Astrocyte of the spinal cord (primary cell): ENCODE results near the gene TMEM221.

Experiments used
- DNase-seq: peaks from one replicate; pipeline ENCODE4 v3.0.0; 2011; ENCODE audit warnings: low read depth, low spot score
- H3K4me3 ChIP-seq: 2 replicates; pipeline ENCODE4 v1.5.1; 2011; ENCODE audit warnings: low read depth, mild to moderate bottlenecking, low read length, moderate library complexity
- in situ Hi-C: cut with HindIII; loops from 2 replicates; pipeline ENCODE4 v1.10.0; 2017; ENCODE audit warnings: low sequenced_read_pairs
- TF ChIP-seq, protein P1 (sequence below): IDR thresholded peaks from 2 replicates; pipeline ENCODE4 v1.5.1; 2012; ENCODE audit warnings: low read depth, mild to moderate bottlenecking, low read length, inconsistent platforms

TMEM221 gene

DNA sequence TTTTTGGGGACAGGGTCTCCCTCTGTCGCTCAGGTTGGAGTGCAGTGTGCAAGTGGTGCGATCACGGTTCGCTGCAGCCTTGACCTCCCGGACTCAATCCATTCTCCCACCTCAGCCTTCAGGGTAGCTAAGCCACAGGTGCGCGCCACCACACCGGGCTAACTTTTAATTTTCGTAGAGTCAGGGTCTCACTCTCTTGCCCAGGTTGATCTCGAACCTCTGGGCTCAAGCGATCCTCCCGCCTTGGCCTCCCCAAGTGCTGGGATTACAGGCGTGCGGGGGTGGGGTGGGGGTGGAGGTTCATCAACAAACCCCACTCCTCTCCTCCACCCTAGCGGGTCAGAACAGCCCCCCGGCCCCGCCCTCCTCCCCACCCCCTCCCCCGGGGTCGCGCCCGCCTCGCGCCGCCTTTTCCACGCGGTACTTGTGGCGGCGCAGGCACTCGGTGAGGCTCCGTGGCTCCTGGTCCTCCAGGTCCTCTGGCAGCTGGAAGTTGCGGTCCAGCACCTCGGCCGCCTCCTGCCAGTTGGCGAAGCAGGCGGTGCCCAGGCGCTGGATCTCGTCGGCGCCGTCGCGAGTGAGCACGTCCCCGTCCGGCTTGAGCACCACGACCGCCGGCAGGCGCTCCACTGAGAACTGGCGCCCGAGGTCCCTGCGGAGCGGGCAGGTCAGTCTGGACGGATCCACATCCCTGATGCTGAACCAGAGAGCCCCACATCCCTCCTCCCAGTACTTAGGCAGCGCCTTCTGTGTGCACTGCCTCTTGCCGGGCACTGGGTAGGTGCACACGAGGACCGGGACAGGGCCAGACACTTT, 7.0 kb upstream of the TMEM221 start:
- in situ Hi-C loops = no loop called here
- DNase-seq = no peak
- H3K4me3 ChIP-seq = no peak overlapping the region
- TF ChIP-seq, protein P1, sequence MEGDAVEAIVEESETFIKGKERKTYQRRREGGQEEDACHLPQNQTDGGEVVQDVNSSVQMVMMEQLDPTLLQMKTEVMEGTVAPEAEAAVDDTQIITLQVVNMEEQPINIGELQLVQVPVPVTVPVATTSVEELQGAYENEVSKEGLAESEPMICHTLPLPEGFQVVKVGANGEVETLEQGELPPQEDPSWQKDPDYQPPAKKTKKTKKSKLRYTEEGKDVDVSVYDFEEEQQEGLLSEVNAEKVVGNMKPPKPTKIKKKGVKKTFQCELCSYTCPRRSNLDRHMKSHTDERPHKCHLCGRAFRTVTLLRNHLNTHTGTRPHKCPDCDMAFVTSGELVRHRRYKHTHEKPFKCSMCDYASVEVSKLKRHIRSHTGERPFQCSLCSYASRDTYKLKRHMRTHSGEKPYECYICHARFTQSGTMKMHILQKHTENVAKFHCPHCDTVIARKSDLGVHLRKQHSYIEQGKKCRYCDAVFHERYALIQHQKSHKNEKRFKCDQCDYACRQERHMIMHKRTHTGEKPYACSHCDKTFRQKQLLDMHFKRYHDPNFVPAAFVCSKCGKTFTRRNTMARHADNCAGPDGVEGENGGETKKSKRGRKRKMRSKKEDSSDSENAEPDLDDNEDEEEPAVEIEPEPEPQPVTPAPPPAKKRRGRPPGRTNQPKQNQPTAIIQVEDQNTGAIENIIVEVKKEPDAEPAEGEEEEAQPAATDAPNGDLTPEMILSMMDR = no peak

DNA sequence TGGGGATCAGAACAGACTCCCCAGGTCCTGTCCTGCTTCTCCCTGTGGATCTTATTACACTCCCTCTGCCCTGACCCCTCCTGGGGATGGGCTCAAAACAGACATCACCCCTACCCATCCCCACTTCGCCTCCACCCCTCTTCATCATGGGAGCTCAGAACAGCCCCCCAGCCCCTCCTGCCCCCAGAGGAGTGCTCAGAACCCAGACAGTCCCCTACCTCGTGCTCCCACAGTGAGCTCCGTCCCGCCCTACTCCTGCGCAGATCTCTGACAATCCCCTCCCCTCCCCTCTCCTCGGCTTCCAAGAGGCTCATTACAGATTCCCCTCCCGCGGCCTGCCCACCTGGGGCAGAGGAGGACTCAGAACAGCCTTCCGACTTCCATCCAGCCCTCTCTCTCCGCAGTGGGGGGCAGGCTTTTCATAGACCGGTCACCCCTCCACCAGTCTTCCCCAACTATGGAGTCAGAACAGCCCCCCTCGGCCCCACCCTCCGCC, 6.2 kb upstream of the TMEM221 start:
- TF ChIP-seq, protein P1 = no peak
- in situ Hi-C loops = no loop called here

DNA sequence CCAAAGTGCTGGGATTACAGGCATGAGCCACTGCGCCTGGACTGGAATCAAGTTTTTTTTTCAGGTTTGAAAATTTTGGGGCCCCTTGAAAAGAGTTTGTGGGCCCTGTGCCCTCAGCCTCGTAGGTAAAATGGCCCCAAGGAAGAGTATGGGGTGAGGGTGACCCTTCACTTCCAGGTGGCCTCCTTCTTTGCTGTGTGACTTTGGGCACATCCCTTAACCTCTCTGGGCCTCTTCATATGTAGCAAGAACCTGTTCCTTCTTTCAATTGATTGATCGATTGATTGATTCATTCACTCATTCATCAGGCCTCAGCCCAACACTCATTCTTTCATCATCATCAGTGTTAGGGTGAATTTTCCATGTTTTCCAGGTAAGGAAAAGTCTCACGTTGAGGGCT, 3.4 kb upstream of the TMEM221 start:
- in situ Hi-C loops = no loop called here
- DNase-seq = no peak
- no peak overlapping the region for H3K4me3 ChIP-seq
- TF ChIP-seq, protein P1 = no peak

More for the DNA sequence above, 6.2 kb upstream of the TMEM221 start:
- no peak for DNase-seq
- H3K4me3 ChIP-seq = no peak overlapping the region

DNA sequence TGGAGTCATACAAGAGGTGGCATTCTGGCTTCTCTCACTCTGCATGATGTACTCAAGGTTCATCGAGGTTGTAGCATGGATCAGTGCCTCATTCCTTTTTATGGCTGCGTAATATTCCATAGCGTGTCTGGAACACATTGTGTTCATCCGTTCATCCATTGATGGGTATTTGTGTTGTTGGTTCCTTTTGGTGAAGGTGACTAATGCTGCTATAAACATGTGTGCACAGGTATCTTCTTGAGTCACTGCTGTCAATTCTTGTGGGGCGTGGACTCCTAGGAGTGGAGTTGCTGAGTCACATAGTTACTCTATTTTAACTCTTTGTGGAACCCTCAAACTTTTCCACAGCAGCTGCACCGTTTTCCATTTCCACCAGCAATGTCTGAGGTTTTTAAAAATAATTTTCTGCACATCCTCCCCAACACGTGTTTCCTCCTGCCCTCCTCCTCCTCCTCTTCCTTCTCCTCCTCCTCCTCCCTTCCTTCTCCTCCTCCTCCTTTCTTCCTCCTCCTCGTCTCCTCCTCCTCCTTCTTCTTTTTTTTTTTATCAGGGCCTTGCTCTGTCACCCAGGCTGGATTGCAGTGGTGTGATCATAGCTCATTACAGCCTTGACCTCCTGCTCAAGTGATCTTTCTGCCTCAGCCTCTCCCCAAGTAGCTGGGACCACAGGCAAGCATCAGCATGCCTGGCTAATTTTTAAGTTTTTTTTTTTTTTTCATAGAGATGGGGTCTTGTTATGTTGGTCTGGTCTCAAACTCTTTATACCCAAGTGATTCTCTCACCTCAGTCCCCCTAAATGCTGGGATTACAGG, 2.0 kb upstream of the TMEM221 start:
- TF ChIP-seq, protein P1 = no peak
- no peak overlapping the region for H3K4me3 ChIP-seq
- DNase-seq = no peak
- in situ Hi-C loops = no loop called here

DNA sequence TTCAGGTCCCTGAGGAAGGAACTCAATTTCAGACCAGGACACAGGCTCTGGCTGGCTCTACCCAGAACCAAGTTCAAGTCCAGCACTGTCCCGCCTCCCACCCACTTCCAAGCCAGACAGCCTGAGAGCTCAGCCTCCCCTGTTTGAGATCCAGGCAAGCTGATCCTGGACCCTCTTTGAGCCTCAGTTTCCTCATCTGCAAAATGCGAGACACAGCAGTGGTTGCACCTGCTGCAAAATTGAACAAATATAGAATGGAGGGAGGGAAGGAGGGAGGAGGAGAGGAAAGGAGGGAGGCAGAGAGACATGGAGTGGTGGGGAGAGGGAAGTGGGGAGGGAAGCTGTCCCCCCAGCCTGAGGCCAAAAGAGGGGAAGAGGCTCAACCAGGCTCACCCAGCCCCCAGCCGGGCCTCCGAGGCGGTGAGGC, 751 bp downstream of the TMEM221 start:
- DNase-seq = no peak
- TF ChIP-seq, protein P1 = no peak
- in situ Hi-C loops = no loop called here
- H3K4me3 ChIP-seq = no peak overlapping the region

DNA sequence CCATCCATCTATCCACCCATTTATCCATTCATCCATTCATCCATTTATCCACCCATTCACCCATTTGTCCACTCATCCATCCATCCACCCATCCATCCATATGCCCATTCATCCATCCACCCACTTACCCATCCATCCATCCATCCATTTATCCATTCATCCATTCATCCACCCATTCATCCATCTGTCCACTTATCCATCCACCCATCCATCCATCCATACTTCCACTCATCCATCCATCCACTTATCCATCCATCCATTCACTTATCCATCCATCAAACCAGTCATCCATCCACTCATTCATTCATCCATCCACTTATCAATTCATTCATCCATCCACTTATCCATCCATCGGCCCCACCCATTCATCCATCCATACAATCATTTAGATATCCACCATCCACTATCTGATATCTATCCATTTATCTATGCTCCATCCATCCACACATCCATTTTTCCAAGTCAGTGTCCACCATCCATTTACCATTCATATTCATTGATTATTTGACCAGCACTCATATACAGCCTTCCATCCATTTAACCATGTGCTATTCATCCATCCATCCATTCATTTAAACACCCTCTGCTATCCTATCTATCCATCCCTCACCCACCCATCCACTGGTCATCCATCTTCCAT, 2.8 kb downstream of the TMEM221 start:
- no peak for DNase-seq
- H3K4me3 ChIP-seq = no peak overlapping the region
- TF ChIP-seq, protein P1 = no peak
- in situ Hi-C loops = no loop called here
